HepG2 (cell line): ENCODE results near the gene RNASE8. TPM values are rescaled to one million over a fixed set of nuclear protein-coding genes. Genes with fewer than 3 reads are reported as not detected.
A peak's percentile ranks its signal among the peaks of the same experiment; 100 is the strongest.

ENCODE experiments used
- ATAC-seq: fragments of 200-7000 bp; cut with Tn5 transposase; 3 replicates; pipeline ENCODE4 v1.9.1; 2020; ENCODE audit warnings: mild to moderate bottlenecking, moderate library complexity
- BruUV-seq: library from RNA; stranded (reverse); fragments of 400-500 nt; replicated peaks from 2 replicates; lab custom pipeline; 2021; lab: Mats Ljungman, UMichigan
- CTCF ChIA-PET: fragments of 300-600 bp; formaldehyde crosslinking; extraction: SDS; loops from one replicate; lab custom pipeline; 2021; ENCODE audit warnings: low total read pairs, inconsistent platforms, low intra/inter-chr PET ratio; lab: Yijun Ruan, JAX
- POLR2A ChIA-PET: fragments of 350-600 bp; sonication (Branson Sonifier 250); formaldehyde crosslinking; loops from one replicate; lab custom pipeline; 2020; ENCODE audit warnings: antibody characterized with exemption, inconsistent platforms; lab: Yijun Ruan, JAX
- DNase-seq: peaks from one replicate; pipeline ENCODE4 v3.0.0-alpha.2; 2015; ENCODE audit warnings: low spot score
- FAIRE-seq: peaks from 3 replicates; lab custom pipeline; 2011; peaks lifted over from hg19 to GRCh38; lab: Jason Lieb, UNC
- H2AFZ ChIP-seq: one replicate; pipeline ENCODE4 v1.6.1; 2011; ENCODE audit warnings: low read length, inconsistent platforms
- H3K27ac ChIP-seq: fragments of 300-600 bp; 3 replicates; pipeline ENCODE4 v1.8.0; 2011; ENCODE audit warnings: mixed run types, mild to moderate bottlenecking, mixed read lengths, low read length, inconsistent platforms; ENCODE audit not compliant: insufficient read depth; ENCODE audit errors: extremely low read length
- H3K27me3 ChIP-seq, 2 experiments: fragments of 200-600 bp in 1 of 2; 2 replicates in 1 of 2; 3 replicates in 1 of 2; pipeline versions ENCODE4 v1.6.0 to v1.8.0; 2011; ENCODE audit warnings: low read length in 2 of 2, mild to moderate bottlenecking in 2 of 2, moderate library complexity in 2 of 2, inconsistent platforms in 1 of 2; ENCODE audit not compliant: insufficient read depth in 2 of 2, control insufficient read depth in 1 of 2
- H3K36me3 ChIP-seq, 2 experiments: fragments of 200-600 bp in 1 of 2; replicated peaks in 1 of 2; 2 replicates in 1 of 2; 3 replicates in 1 of 2; pipeline versions ENCODE4 v1.5.1 to v1.8.0; 2011; ENCODE audit warnings: low read length in 2 of 2, inconsistent platforms in 1 of 2; ENCODE audit not compliant: insufficient read depth in 2 of 2, control insufficient read depth in 1 of 2
- H3K4me1 ChIP-seq: 2 replicates; pipeline ENCODE4 v1.5.1; 2012; ENCODE audit warnings: low read length, inconsistent platforms; ENCODE audit not compliant: insufficient read depth
- H3K4me2 ChIP-seq: 2 replicates; pipeline ENCODE4 v1.6.0; 2011; ENCODE audit warnings: low read depth, low read length, inconsistent platforms
- H3K4me3 ChIP-seq, 3 experiments: fragments of 200-600 bp in 1 of 3; sonication (generic), shearing (Covaris generic) in 1 of 3; replicated peaks in 1 of 3; 2 replicates each; pipeline ENCODE4 v1.5.1; 2011 to 2016; ENCODE audit warnings: low read length in 3 of 3, inconsistent platforms in 2 of 3, low read depth in 2 of 3, mild to moderate bottlenecking in 2 of 3, control low read depth in 1 of 3, mixed read lengths in 1 of 3; ENCODE audit not compliant: insufficient read depth in 1 of 3
- H3K79me2 ChIP-seq: one replicate; pipeline ENCODE4 v1.6.1; 2011; ENCODE audit warnings: low read length, inconsistent platforms; ENCODE audit not compliant: insufficient read depth
- H3K9ac ChIP-seq: 2 replicates; pipeline ENCODE4 v1.6.0; 2011; ENCODE audit warnings: mild to moderate bottlenecking, low read depth, low read length, inconsistent platforms; ENCODE audit not compliant: insufficient read depth
- H3K9me3 ChIP-seq: 2 replicates; pipeline ENCODE4 v1.5.1; 2012; ENCODE audit warnings: mild to moderate bottlenecking, low read length
- H4K20me1 ChIP-seq: 2 replicates; pipeline ENCODE4 v1.6.0; 2011; ENCODE audit warnings: inconsistent platforms, mild to moderate bottlenecking, low read length, moderate library complexity; ENCODE audit not compliant: insufficient read depth
- BCL3 ChIP-seq: sonication (generic); formaldehyde crosslinking; IDR thresholded peaks from 2 replicates; pipeline ENCODE4 v1.5.1; 2020; ENCODE audit warnings: mild to moderate bottlenecking, missing genetic modification reagents, moderate library complexity
- FUBP1 ChIP-seq: sonication (generic); formaldehyde crosslinking; IDR thresholded peaks from 2 replicates; pipeline ENCODE4 v1.5.1; 2020; ENCODE audit warnings: missing genetic modification reagents, mild to moderate bottlenecking, borderline replicate concordance
- TCF12 ChIP-seq, 2 experiments: fragments of 450-650 bp in 1 of 2; sonication (generic) in 1 of 2; formaldehyde crosslinking in 1 of 2; IDR thresholded peaks; 2 replicates each; pipeline versions ENCODE4 v1.6.1 to v1.8.0; 2017 to 2022; ENCODE audit warnings: antibody characterized with exemption in 1 of 2, mild to moderate bottlenecking in 1 of 2, missing genetic modification reagents in 1 of 2, moderate library complexity in 1 of 2
- ZBTB25 ChIP-seq: IDR thresholded peaks from 2 replicates; pipeline ENCODE4 v1.6.1; 2018; ENCODE audit warnings: missing genetic modification reagents
- WGBS: methylation state at CpG from one replicate; pipeline ENCODE4 v1.1.6; 2017; ENCODE audit warnings: low lambda C conversion rate; 5-methylcytosine and 5-hydroxymethylcytosine counted together
- in situ Hi-C: cut with HindIII; loops from 2 replicates; pipeline ENCODE4 v1.10.0; 2017; ENCODE audit warnings: low pct_unique_long_range_greater_than_20kb; ENCODE audit not compliant: extremely low pct_ligation_motif_present
- intact Hi-C: fragments of 100-400 bp; cut with micrococcal nuclease; formaldehyde crosslinking; loops from one replicate; pipeline ENCODE4 v1.10.0; 2022; ENCODE audit not compliant: unreplicated experiment
- polyA plus RNA-seq, 8 experiments: library from polyadenylated mRNA; depleted of rRNA in 3 of 8; stranded (reverse) in 7 of 8; unstranded in 1 of 8; fragments of >200 nt; fragmentation: Illumina TruSeq in 4 of 8; extraction: Trizol in 4 of 8; gene quantifications; 2 replicates each; pipeline versions ENCODE4 v1.2.1 to v1.2.3, GENCODE V29; 2011 to 2016; ENCODE audit warnings: low read depth in 4 of 8, missing spikeins in 1 of 8, mixed read lengths in 1 of 8; ENCODE audit not compliant: insufficient read depth in 1 of 8
- total RNA-seq, 5 experiments: library from RNA; depleted of rRNA; stranded (reverse); fragments of >200 nt; fragmentation: Illumina TruSeq; extraction: Trizol; gene quantifications; 2 replicates each; pipeline ENCODE4 v1.2.3, GENCODE V29; 2016; ENCODE audit warnings: low read depth in 1 of 5
- TF ChIP-seq, protein P1 (sequence below): sonication (generic); formaldehyde crosslinking; IDR thresholded peaks from 2 replicates; pipeline ENCODE4 v1.5.0; 2020; ENCODE audit warnings: mild to moderate bottlenecking, missing genetic modification reagents, borderline replicate concordance

Gene RNASE8
- total and polyA plus RNA-seq, 2 of the 13 experiments (the other 11 are each of a cell fraction or from before 2014, with no cell fraction given) = not detected

GRCh38 chr14:21072031-21072473 lies 14.4 kb downstream of the RNASE8 start:
- ChIA-PET CTCF (interaction anchor here (5.8 to 7.5 kb wide), 3 partner anchors 18 to 57 kb away, joined by 35 to 135 read pairs (median 38); no protein-coding TSS in a partner anchor), POLR2A (interaction anchor here (0.6 to 6.7 kb wide), 17 partner anchors 8 to 391 kb away, joined by 3 to 141 read pairs (median 37); partner anchors contain the start of genes NDRG2, RNASE8, TMEM253 and ZNF219)
- FAIRE-seq (no peak), DNase-seq (no peak), ATAC-seq (no peak)
- Histone ChIP-seq H3K4me2 (peak overlapping the region; percentile 87), H3K27ac (no peak overlapping the region), H3K36me3 (peaks cover 17 to 29% of the 10 kb centered on the region in 2 experiments), H2AFZ (no peak overlapping the region), H3K27me3 (peaks cover 0 to 7% of the 10 kb centered on the region in 2 experiments; a peak in 1 of 5 replicates), H4K20me1 (no peaks in the 10 kb centered on the region), H3K9ac (peak overlapping the region; percentile 80), H3K4me3 (peak overlapping the region; percentile 86 to 90 (median 87)), H3K9me3 (no peaks in the 10 kb centered on the region), H3K79me2 (peaks cover 6% of the 10 kb centered on the region), H3K4me1 (peaks cover 48% of the 10 kb centered on the region)
- BruUV-seq = TSS peak; percentile 33
- in situ Hi-C loops = no loop called here
- 80% methylated on average over 4 of the region's 4 CpGs for WGBS
- intact Hi-C loops = no loop called here
- TF ChIP-seq TCF12 (IDR thresholded peaks at IDR 0.05) (no peak), TCF12 (CRISPR knock-in tag; IDR thresholded peaks at IDR 0.05) (0 out of 2 replicates have a peak, but pooled peaks have one; percentile 22), ZBTB25 (CRISPR knock-in tag) (no peak), FUBP1 (no peak), BCL3 (CRISPR knock-in tag) (no peak)
- TF ChIP-seq, protein P1, sequence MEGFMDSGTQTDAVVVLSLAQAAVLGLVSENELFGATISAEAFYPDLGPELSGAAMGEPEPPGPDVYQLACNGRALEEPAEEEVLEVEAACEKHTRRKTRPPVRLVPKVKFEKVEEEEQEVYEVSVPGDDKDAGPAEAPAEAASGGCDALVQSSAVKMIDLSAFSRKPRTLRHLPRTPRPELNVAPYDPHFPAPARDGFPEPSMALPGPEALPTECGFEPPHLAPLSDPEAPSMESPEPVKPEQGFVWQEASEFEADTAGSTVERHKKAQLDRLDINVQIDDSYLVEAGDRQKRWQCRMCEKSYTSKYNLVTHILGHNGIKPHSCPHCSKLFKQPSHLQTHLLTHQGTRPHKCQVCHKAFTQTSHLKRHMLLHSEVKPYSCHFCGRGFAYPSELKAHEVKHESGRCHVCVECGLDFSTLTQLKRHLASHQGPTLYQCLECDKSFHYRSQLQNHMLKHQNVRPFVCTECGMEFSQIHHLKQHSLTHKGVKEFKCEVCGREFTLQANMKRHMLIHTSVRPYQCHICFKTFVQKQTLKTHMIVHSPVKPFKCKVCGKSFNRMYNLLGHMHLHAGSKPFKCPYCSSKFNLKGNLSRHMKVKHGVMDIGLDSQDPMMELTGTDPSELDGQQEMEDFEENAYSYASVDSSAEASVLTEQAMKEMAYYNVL (CRISPR knock-in tag) = 0 out of 2 replicates have a peak, but pooled peaks have one; percentile 35
